H1 (cell line): ENCODE measurements around the gene ZNF3. TPM values are rescaled to one million over a fixed set of nuclear protein-coding genes. Genes with fewer than 3 reads are reported as not detected.

Experiments
- CTBP2 ChIP-seq: IDR thresholded peaks from 2 replicates; pipeline ENCODE4 v1.7.0; 2011; ENCODE audit warnings: borderline replicate concordance, mild to moderate bottlenecking, moderate library complexity, mixed read lengths, low read length; ENCODE audit not compliant: insufficient read depth, insufficient read length
- HDAC2 ChIP-seq, 2 experiments: fragments of 300-600 bp in 1 of 2; sonication (generic) in 1 of 2; IDR thresholded peaks; 2 replicates each; pipeline ENCODE4 v1.6.1; 2011 to 2012; ENCODE audit warnings: low read depth in 2 of 2, low read length in 2 of 2, mild to moderate bottlenecking in 2 of 2, moderate library complexity in 2 of 2, borderline replicate concordance in 1 of 2, inconsistent platforms in 1 of 2
- KDM4A ChIP-seq: IDR thresholded peaks from one replicate; pipeline ENCODE4 v1.7.1; 2012; ENCODE audit warnings: low read depth, mild to moderate bottlenecking, moderate library complexity, low read length, inconsistent platforms; ENCODE audit not compliant: severe bottlenecking
- RBBP5 ChIP-seq: IDR thresholded peaks from 2 replicates; pipeline ENCODE4 v1.7.1; 2012; ENCODE audit warnings: low read depth, mild to moderate bottlenecking, inconsistent platforms, low read length, moderate library complexity, borderline replicate concordance
- polyA plus RNA-seq, 7 experiments: library from polyadenylated mRNA; depleted of rRNA in 3 of 7; stranded (reverse) in 5 of 7; unstranded in 2 of 7; fragments of >200 nt in 5 of 7; fragments of 200-250 nt in 2 of 7; gene quantifications; 1 replicate in 5 of 7; 2 replicates in 1 of 7; 4 replicates in 1 of 7; pipeline versions ENCODE4 v1.2.1 to v1.2.3, GENCODE V29; 2011 to 2013; ENCODE audit warnings: missing spikeins in 2 of 7, mixed read lengths in 2 of 7
- total RNA-seq: library from RNA; stranded (reverse); fragmentation: NEBNext Ultra II Directional; extraction: Animal tissue kit (Norgen Biotek cat#: 25700); gene quantifications from 2 replicates; pipeline ENCODE4 v1.2.1, GENCODE V29; 2021
- TF ChIP-seq, protein P1 (sequence below): fragments of 300-600 bp; sonication (generic); IDR thresholded peaks from 2 replicates; pipeline ENCODE4 v1.7.1; 2012; ENCODE audit warnings: low read length, moderate library complexity, mild to moderate bottlenecking, inconsistent platforms; ENCODE audit not compliant: insufficient replicate concordance

The ZNF3 gene
- total and polyA plus RNA-seq, 2 of the 8 experiments (the other 6 are each of a cell fraction or from before 2014, with no cell fraction given) = 26.9 to 49.1 TPM

- TF ChIP-seq, protein P1, sequence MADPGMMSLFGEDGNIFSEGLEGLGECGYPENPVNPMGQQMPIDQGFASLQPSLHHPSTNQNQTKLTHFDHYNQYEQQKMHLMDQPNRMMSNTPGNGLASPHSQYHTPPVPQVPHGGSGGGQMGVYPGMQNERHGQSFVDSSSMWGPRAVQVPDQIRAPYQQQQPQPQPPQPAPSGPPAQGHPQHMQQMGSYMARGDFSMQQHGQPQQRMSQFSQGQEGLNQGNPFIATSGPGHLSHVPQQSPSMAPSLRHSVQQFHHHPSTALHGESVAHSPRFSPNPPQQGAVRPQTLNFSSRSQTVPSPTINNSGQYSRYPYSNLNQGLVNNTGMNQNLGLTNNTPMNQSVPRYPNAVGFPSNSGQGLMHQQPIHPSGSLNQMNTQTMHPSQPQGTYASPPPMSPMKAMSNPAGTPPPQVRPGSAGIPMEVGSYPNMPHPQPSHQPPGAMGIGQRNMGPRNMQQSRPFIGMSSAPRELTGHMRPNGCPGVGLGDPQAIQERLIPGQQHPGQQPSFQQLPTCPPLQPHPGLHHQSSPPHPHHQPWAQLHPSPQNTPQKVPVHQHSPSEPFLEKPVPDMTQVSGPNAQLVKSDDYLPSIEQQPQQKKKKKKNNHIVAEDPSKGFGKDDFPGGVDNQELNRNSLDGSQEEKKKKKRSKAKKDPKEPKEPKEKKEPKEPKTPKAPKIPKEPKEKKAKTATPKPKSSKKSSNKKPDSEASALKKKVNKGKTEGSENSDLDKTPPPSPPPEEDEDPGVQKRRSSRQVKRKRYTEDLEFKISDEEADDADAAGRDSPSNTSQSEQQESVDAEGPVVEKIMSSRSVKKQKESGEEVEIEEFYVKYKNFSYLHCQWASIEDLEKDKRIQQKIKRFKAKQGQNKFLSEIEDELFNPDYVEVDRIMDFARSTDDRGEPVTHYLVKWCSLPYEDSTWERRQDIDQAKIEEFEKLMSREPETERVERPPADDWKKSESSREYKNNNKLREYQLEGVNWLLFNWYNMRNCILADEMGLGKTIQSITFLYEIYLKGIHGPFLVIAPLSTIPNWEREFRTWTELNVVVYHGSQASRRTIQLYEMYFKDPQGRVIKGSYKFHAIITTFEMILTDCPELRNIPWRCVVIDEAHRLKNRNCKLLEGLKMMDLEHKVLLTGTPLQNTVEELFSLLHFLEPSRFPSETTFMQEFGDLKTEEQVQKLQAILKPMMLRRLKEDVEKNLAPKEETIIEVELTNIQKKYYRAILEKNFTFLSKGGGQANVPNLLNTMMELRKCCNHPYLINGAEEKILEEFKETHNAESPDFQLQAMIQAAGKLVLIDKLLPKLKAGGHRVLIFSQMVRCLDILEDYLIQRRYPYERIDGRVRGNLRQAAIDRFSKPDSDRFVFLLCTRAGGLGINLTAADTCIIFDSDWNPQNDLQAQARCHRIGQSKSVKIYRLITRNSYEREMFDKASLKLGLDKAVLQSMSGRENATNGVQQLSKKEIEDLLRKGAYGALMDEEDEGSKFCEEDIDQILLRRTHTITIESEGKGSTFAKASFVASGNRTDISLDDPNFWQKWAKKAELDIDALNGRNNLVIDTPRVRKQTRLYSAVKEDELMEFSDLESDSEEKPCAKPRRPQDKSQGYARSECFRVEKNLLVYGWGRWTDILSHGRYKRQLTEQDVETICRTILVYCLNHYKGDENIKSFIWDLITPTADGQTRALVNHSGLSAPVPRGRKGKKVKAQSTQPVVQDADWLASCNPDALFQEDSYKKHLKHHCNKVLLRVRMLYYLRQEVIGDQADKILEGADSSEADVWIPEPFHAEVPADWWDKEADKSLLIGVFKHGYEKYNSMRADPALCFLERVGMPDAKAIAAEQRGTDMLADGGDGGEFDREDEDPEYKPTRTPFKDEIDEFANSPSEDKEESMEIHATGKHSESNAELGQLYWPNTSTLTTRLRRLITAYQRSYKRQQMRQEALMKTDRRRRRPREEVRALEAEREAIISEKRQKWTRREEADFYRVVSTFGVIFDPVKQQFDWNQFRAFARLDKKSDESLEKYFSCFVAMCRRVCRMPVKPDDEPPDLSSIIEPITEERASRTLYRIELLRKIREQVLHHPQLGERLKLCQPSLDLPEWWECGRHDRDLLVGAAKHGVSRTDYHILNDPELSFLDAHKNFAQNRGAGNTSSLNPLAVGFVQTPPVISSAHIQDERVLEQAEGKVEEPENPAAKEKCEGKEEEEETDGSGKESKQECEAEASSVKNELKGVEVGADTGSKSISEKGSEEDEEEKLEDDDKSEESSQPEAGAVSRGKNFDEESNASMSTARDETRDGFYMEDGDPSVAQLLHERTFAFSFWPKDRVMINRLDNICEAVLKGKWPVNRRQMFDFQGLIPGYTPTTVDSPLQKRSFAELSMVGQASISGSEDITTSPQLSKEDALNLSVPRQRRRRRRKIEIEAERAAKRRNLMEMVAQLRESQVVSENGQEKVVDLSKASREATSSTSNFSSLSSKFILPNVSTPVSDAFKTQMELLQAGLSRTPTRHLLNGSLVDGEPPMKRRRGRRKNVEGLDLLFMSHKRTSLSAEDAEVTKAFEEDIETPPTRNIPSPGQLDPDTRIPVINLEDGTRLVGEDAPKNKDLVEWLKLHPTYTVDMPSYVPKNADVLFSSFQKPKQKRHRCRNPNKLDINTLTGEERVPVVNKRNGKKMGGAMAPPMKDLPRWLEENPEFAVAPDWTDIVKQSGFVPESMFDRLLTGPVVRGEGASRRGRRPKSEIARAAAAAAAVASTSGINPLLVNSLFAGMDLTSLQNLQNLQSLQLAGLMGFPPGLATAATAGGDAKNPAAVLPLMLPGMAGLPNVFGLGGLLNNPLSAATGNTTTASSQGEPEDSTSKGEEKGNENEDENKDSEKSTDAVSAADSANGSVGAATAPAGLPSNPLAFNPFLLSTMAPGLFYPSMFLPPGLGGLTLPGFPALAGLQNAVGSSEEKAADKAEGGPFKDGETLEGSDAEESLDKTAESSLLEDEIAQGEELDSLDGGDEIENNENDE = no peak
- no peak for TF ChIP-seq RBBP5
- TF ChIP-seq CTBP2 = no peak
- TF ChIP-seq KDM4A = no peak
- TF ChIP-seq HDAC2 (IDR thresholded peaks at IDR 0.05; ENCODE audit: borderline replicate concordance in 1 of 2, low read depth in 2 of 2, low read length in 2 of 2) = no peak
- TF ChIP-seq, all 59 proteins: peak for 0
Measured at GRCh38 chr7:100106633-100107032, 25.1 kb upstream of the ZNF3 start (continued).
